GM12878 (cell line): Measurements from ENCODE around the gene AP3M1. TPM values are rescaled to one million over a fixed set of nuclear protein-coding genes. Genes with fewer than 3 reads are reported as not detected.

Experiments used
- ATAC-seq: fragments of 200-7000 bp; cut with Tn5 transposase; 3 replicates; pipeline ENCODE4 v1.9.1; 2020; ENCODE audit warnings: mild to moderate bottlenecking, moderate library complexity
- BruUV-seq: library from RNA; stranded (reverse); fragments of 400-500 nt; replicated peaks from 2 replicates; lab custom pipeline; 2021; lab: Mats Ljungman, UMichigan
- CTCF ChIA-PET: fragments of 300-600 bp; sonication (Branson Sonifier 250); formaldehyde crosslinking; extraction: SDS; loops from one replicate; lab custom pipeline; 2021; ENCODE audit warnings: inconsistent platforms; lab: Yijun Ruan, JAX
- POLR2A ChIA-PET: fragments of 350-600 bp; formaldehyde crosslinking; extraction: SDS; loops from one replicate; lab custom pipeline; 2021; ENCODE audit warnings: inconsistent platforms; lab: Charles Lee
- RAD21 ChIA-PET: fragments of 300-600 bp; sonication (Branson Sonifier 250); formaldehyde crosslinking; loops from one replicate; lab custom pipeline; 2023; ENCODE audit warnings: antibody characterized with exemption; ENCODE audit not compliant: unreplicated experiment; lab: Charles Lee
- SMC1A ChIA-PET: fragments of 300-600 bp; sonication (Branson Sonifier 250); formaldehyde crosslinking; loops from one replicate; lab custom pipeline; 2023; ENCODE audit not compliant: unreplicated experiment, uncharacterized antibody; lab: Charles Lee
- DNase-seq: peaks from one replicate; pipeline ENCODE4 v3.0.0-alpha.2; 2011; ENCODE audit warnings: low read depth, low spot score
- FAIRE-seq: peaks from 3 replicates; lab custom pipeline; 2011; peaks lifted over from hg19 to GRCh38; lab: Jason Lieb, UNC
- H2AFZ ChIP-seq: 2 replicates; pipeline ENCODE4 v1.6.0; 2011; ENCODE audit warnings: low read depth, low read length, control low read depth; ENCODE audit not compliant: control insufficient read depth
- H3K27ac ChIP-seq: 2 replicates; pipeline ENCODE4 v1.5.1; 2011; ENCODE audit warnings: control low read depth; ENCODE audit not compliant: control insufficient read depth, insufficient read depth
- H3K27me3 ChIP-seq, 2 experiments: replicated peaks in 1 of 2; 2 replicates each; pipeline versions ENCODE4 v1.6.0 to v1.6.1; 2011; ENCODE audit warnings: low read length in 1 of 2; ENCODE audit not compliant: control insufficient read depth in 2 of 2, insufficient read depth in 2 of 2
- H3K36me3 ChIP-seq, 2 experiments: 2 replicates each; pipeline ENCODE4 v1.5.1; 2011; ENCODE audit warnings: low read length in 1 of 2; ENCODE audit not compliant: control insufficient read depth in 2 of 2, insufficient read depth in 2 of 2
- H3K4me1 ChIP-seq: 2 replicates; pipeline ENCODE4 v1.6.1; 2011; ENCODE audit warnings: mild to moderate bottlenecking, low read length, moderate library complexity, mixed read lengths; ENCODE audit not compliant: control insufficient read depth, insufficient read depth
- H3K4me2 ChIP-seq: 2 replicates; pipeline ENCODE4 v1.6.0; 2011; ENCODE audit warnings: control low read depth; ENCODE audit not compliant: control insufficient read depth, insufficient read depth
- H3K4me3 ChIP-seq: fragments of 200-600 bp; sonication (generic); 2 replicates; pipeline ENCODE4 v1.5.1; 2016
- H3K79me2 ChIP-seq: 2 replicates; pipeline ENCODE4 v1.6.0; 2011; ENCODE audit warnings: low read length; ENCODE audit not compliant: control insufficient read depth, insufficient read depth
- H3K9ac ChIP-seq: 2 replicates; pipeline ENCODE4 v1.8.0; 2011; ENCODE audit warnings: low read length, control low read depth, mixed read lengths; ENCODE audit not compliant: control insufficient read depth, insufficient read depth
- H3K9me3 ChIP-seq: replicated peaks from 3 replicates; pipeline ENCODE4 v1.5.1; 2011; ENCODE audit warnings: mild to moderate bottlenecking, low read length; ENCODE audit not compliant: control insufficient read depth, insufficient read depth
- H4K20me1 ChIP-seq: 2 replicates; pipeline ENCODE4 v1.6.0; 2011; ENCODE audit not compliant: control insufficient read depth, insufficient read depth
- BMI1 ChIP-seq: fragments of 450-650 bp; IDR thresholded peaks from 2 replicates; pipeline ENCODE4 v1.6.1; 2016; ENCODE audit warnings: mild to moderate bottlenecking, moderate library complexity, borderline replicate concordance
- IKZF1 ChIP-seq: fragments of 450-650 bp; conservative IDR thresholded peaks from 2 replicates; pipeline ENCODE4 v1.6.1; 2017; ENCODE audit warnings: antibody characterized with exemption, mild to moderate bottlenecking
- IKZF2 ChIP-seq, 2 experiments: fragments of 450-650 bp; IDR thresholded peaks; 2 replicates each; pipeline ENCODE4 v1.6.1; 2017; ENCODE audit warnings: mild to moderate bottlenecking in 2 of 2, moderate library complexity in 2 of 2
- NFYB ChIP-seq: IDR thresholded peaks from 2 replicates; pipeline ENCODE4 v1.6.1; 2011; ENCODE audit warnings: low read depth, mild to moderate bottlenecking, low read length, improper control_type of control experiment, moderate library complexity; ENCODE audit not compliant: insufficient read depth
- RFX5 ChIP-seq: IDR thresholded peaks from 2 replicates; pipeline ENCODE4 v1.6.1; 2011; ENCODE audit warnings: low read depth, low read length, improper control_type of control experiment
- RUNX3 ChIP-seq: IDR thresholded peaks from 2 replicates; pipeline ENCODE4 v1.6.1; 2012; ENCODE audit warnings: low read length, inconsistent platforms
- SIN3A ChIP-seq: IDR thresholded peaks from 2 replicates; pipeline ENCODE4 v1.6.1; 2012; ENCODE audit warnings: low read depth, low read length, improper control_type of control experiment
- SIX5 ChIP-seq: IDR thresholded peaks from 2 replicates; pipeline ENCODE4 v1.6.1; 2011; ENCODE audit warnings: mild to moderate bottlenecking, low read depth, low read length, moderate library complexity; ENCODE audit not compliant: severe bottlenecking
- TARDBP ChIP-seq: IDR thresholded peaks from 2 replicates; pipeline ENCODE4 v1.6.1; 2016; ENCODE audit warnings: borderline replicate concordance
- YY1 ChIP-seq: IDR thresholded peaks from 2 replicates; pipeline ENCODE4 v1.6.1; 2011; ENCODE audit warnings: low read depth, mild to moderate bottlenecking, low read length
- ZBED1 ChIP-seq: IDR thresholded peaks from 2 replicates; pipeline ENCODE4 v1.6.1; 2016; ENCODE audit warnings: borderline replicate concordance
- ZNF217 ChIP-seq: fragments of 450-650 bp; IDR thresholded peaks from 2 replicates; pipeline ENCODE4 v1.6.1; 2017; ENCODE audit warnings: antibody characterized with exemption, mild to moderate bottlenecking
- ZZZ3 ChIP-seq: IDR thresholded peaks from 2 replicates; pipeline ENCODE4 v1.6.1; 2011; ENCODE audit warnings: low read depth; ENCODE audit not compliant: control insufficient read depth, insufficient read length
- WGBS: methylation state at CpG from one replicate; pipeline ENCODE4 v1.1.6; 2016; ENCODE audit warnings: low lambda C conversion rate; ENCODE audit not compliant: insufficient replicate concordance, insufficient coverage; ENCODE audit errors: missing lambda C conversion rate; 5-methylcytosine and 5-hydroxymethylcytosine counted together
- in situ Hi-C: fragments of 300-500 bp; cut with MboI; formaldehyde crosslinking; loops from 9 replicates; pipeline ENCODE4 v1.14.3; 2018; ENCODE audit warnings: mixed read lengths
- intact Hi-C: fragments of 100-400 bp; cut with micrococcal nuclease; formaldehyde crosslinking; loops from one replicate; pipeline ENCODE4 v1.14.2; 2022; ENCODE audit not compliant: unreplicated experiment
- polyA plus RNA-seq, 11 experiments: library from polyadenylated mRNA; depleted of rRNA in 4 of 11; unstranded in 6 of 11; stranded (reverse) in 5 of 11; fragments of >200 nt; fragmentation: Nextera tagmentation in 4 of 11; fragmentation: Illumina TruSeq in 1 of 11; extraction: Ambion mirVana in 4 of 11; extraction: Trizol in 1 of 11; gene quantifications; 1 replicate in 1 of 11; 2 replicates in 10 of 11; pipeline versions ENCODE4 v1.2.1 to v1.2.3, GENCODE V29; 2011 to 2016; ENCODE audit warnings: inconsistent platforms in 2 of 11, missing spikeins in 2 of 11, low read depth in 1 of 11
- total RNA-seq, 4 experiments: library from RNA; depleted of rRNA in 3 of 4; stranded (reverse); fragments of >200 nt in 3 of 4; fragmentation: Illumina TruSeq in 1 of 4; extraction: Trizol in 1 of 4; gene quantifications; 2 replicates each; pipeline versions ENCODE4 v1.2.1 to v1.2.3, GENCODE V29; 2013 to 2021
- TF ChIP-seq, protein P1 (sequence below): IDR thresholded peaks from 2 replicates; pipeline ENCODE4 v1.6.1; 2011; ENCODE audit warnings: borderline replicate concordance, low read depth, mild to moderate bottlenecking, moderate library complexity, low read length; ENCODE audit not compliant: insufficient read depth, poor library complexity, severe bottlenecking
- TF ChIP-seq, protein P2 (sequence below): IDR thresholded peaks from 2 replicates; pipeline ENCODE4 v1.6.1; 2012; ENCODE audit warnings: mild to moderate bottlenecking, low read depth, low read length

Gene AP3M1
- total and polyA plus RNA-seq, 10 of the 15 experiments (the other 5 are each of a cell fraction or from before 2014, with no cell fraction given), result 22.1 to 83.4 (median 47.7) TPM

DNA sequence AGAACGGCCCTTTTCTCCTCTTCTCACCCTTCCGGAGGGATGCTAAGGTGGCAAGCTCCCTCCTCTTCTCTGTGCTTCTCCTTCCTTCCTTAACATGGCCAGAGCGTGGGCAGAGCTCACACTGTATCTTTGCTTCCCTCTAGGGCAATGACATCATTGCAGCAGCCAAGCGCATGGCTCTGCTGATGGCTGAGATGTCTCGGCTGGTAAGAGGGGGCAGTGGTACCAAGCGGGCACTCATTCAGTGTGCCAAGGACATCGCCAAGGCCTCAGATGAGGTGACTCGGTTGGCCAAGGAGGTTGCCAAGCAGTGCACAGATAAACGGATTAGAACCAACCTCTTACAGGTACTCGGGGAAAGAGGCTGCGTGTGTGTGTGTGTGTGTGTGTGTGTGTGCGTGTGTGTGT is 36.6 kb downstream of the AP3M1 start (continued):
- TF ChIP-seq NFYB, result no peak
- TF ChIP-seq, all 136 proteins: peak for 0

DNA sequence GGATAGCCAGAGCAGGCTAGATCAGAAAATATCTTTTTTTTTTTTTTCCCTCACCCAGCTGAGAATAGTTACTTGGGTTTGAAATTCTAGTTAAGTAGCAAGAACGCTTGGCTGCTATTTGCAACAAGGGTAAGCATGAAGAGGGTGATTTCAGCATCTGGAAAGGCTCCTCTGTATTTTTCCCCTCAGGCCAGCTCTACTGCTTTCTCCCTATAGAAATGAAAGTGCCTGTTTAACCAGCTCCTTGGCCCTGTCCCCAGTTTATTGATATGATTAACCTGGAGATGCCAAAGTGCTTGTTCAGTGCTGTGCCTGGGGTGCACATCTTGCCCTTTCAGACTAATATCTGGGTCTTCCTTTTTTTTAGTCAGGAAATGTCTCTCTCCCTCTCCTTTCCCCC is 37.1 kb downstream of the AP3M1 start:
- Histone ChIP-seq H3K36me3 (peaks cover 8 to 35% of the 10 kb centered on the region in 2 experiments), H3K4me2 (no peak overlapping the region), H2AFZ (no peak overlapping the region), H3K9me3 (no peaks in the 10 kb centered on the region), H3K9ac (no peak overlapping the region), H3K4me3 (no peak overlapping the region), H3K4me1 (peaks cover 10% of the 10 kb centered on the region), H4K20me1 (peaks cover 3% of the 10 kb centered on the region; the same call in 1 of the 2 replicates), H3K79me2 (no peaks in the 10 kb centered on the region), H3K27me3 (no peaks in the 10 kb centered on the region), H3K27ac (no peak overlapping the region)
- CTCF ChIA-PET, result interaction anchor here (0.6 to 1.9 kb wide), 7 partner anchors 9 to 996 kb away, joined by 3 to 5 read pairs (median 3); a partner anchor contains a TSS
- SMC1A ChIA-PET, result interaction anchor here (0.8 to 1.3 kb wide), 2 partner anchors 10 to 98 kb away, joined by 3 to 4 read pairs; no protein-coding TSS in a partner anchor
- in situ Hi-C loops (no loop called here), intact Hi-C loops (no loop called here)
- DNase-seq (no peak), FAIRE-seq (no peak), ATAC-seq (no peak)
- POLR2A ChIA-PET, result no interaction called here
- 100% methylated on average over 1 of the region's 1 CpG for WGBS
- no TSS peak for BruUV-seq
- RAD21 ChIA-PET, result no interaction called here
- TF ChIP-seq BMI1, result no peak
- TF ChIP-seq RUNX3, result no peak
- no peak for TF ChIP-seq TARDBP
- no peak for TF ChIP-seq YY1
- TF ChIP-seq, protein P1, sequence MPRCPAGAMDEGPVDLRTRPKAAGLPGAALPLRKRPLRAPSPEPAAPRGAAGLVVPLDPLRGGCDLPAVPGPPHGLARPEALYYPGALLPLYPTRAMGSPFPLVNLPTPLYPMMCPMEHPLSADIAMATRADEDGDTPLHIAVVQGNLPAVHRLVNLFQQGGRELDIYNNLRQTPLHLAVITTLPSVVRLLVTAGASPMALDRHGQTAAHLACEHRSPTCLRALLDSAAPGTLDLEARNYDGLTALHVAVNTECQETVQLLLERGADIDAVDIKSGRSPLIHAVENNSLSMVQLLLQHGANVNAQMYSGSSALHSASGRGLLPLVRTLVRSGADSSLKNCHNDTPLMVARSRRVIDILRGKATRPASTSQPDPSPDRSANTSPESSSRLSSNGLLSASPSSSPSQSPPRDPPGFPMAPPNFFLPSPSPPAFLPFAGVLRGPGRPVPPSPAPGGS, result no peak
- TF ChIP-seq SIX5, result no peak
- TF ChIP-seq ZBED1, result no peak
- no peak for TF ChIP-seq RFX5
- TF ChIP-seq, protein P2, sequence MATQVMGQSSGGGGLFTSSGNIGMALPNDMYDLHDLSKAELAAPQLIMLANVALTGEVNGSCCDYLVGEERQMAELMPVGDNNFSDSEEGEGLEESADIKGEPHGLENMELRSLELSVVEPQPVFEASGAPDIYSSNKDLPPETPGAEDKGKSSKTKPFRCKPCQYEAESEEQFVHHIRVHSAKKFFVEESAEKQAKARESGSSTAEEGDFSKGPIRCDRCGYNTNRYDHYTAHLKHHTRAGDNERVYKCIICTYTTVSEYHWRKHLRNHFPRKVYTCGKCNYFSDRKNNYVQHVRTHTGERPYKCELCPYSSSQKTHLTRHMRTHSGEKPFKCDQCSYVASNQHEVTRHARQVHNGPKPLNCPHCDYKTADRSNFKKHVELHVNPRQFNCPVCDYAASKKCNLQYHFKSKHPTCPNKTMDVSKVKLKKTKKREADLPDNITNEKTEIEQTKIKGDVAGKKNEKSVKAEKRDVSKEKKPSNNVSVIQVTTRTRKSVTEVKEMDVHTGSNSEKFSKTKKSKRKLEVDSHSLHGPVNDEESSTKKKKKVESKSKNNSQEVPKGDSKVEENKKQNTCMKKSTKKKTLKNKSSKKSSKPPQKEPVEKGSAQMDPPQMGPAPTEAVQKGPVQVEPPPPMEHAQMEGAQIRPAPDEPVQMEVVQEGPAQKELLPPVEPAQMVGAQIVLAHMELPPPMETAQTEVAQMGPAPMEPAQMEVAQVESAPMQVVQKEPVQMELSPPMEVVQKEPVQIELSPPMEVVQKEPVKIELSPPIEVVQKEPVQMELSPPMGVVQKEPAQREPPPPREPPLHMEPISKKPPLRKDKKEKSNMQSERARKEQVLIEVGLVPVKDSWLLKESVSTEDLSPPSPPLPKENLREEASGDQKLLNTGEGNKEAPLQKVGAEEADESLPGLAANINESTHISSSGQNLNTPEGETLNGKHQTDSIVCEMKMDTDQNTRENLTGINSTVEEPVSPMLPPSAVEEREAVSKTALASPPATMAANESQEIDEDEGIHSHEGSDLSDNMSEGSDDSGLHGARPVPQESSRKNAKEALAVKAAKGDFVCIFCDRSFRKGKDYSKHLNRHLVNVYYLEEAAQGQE, result no peak
- TF ChIP-seq ZZZ3, result no peak
- no peak for TF ChIP-seq IKZF2 (IDR thresholded peaks at IDR 0.05)
- no peak for TF ChIP-seq SIN3A
- no peak for TF ChIP-seq IKZF1
- no peak for TF ChIP-seq ZNF217
- TF ChIP-seq, all 136 proteins: peak for 0
